Activated T-cell treated with anti-CD3 and anti-CD28 coated beads, Interleukin-2, amount 50 U/mL, for 24 hours (primary cell): Measurements from ENCODE around the gene NMB.

Experiments
- DNase-seq: peaks from one replicate; pipeline ENCODE4 v3.0.0-alpha.2; 2020
- H3K27ac Mint-ChIP-seq: 2 replicates; pipeline ENCODE4 v1.8.0; 2020; ENCODE audit warnings: mild to moderate bottlenecking, mixed read lengths
- H3K27me3 Mint-ChIP-seq: 2 replicates; pipeline ENCODE4 v1.8.0; 2020; ENCODE audit warnings: mixed read lengths
- H3K36me3 Mint-ChIP-seq: 2 replicates; pipeline ENCODE4 v1.8.0; 2020; ENCODE audit warnings: low read depth, mixed read lengths
- H3K4me1 Mint-ChIP-seq: 2 replicates; pipeline ENCODE4 v1.8.0; 2020; ENCODE audit warnings: low read depth, mixed read lengths
- H3K4me3 Mint-ChIP-seq: 2 replicates; pipeline ENCODE4 v1.8.0; 2020; ENCODE audit warnings: mild to moderate bottlenecking, moderate library complexity, mixed read lengths
- H3K9me3 Mint-ChIP-seq: 2 replicates; pipeline ENCODE4 v1.8.0; 2020; ENCODE audit warnings: mixed read lengths

NMB gene

DNA sequence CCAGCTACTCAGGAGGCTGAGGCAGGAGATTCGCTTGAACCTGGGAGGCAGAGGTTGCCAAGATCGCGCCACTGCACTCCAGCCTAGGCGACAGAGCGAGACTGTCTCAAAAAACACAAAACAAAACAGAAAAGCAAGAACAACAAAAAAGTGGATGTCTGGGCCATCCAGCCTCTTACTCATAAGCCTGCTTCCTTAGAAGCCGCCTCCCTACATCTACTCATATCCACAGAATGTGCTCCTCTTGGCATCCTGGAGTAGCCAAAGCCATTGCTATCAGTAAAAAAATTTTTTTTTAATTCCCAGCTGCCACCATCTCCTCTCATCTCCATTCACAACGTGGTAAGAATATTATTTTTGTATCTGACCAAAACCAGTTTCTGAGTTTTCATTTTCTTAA lies 46.4 kb downstream of the NMB start:
- H3K36me3 Mint-ChIP-seq = peaks cover 33% of the 10 kb centered on the region
- no peak for DNase-seq

DNA sequence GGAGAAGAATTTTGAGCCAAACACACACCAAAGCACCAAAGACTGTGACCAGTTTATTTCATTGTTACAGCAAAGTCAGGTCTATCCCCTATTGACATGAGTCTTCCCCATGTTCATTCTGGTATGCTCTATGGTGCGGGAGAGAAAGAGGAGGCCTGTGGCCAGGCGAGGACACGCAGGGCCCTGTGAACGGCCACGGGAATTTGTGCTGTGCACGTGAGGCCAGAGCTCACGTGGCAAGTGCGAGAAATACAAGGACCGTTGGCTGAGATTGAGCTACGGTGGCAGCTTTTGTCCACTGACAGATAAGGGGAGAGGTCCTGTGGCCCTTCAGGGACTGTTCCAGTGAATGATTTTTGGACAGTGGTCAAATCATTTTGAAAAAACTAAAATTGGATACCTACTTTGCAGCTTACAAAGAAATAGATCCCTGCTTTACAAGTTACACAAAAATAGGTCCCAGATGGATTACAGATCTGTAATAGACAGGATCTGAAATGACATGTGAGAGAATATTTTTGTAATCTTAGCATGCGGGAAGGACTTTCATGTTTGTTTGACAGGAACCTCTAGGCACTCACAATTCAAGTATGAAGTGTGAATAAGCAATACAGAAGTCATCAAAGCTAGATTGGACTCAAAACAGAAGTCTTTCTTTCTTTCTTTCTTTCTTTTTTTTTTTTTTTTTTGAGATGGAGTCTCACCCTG lies 48.0 kb downstream of the NMB start:
- no peaks in the 10 kb centered on the region for H3K9me3 Mint-ChIP-seq
- no peaks in the 10 kb centered on the region for H3K27me3 Mint-ChIP-seq
- H3K4me3 Mint-ChIP-seq = no peak overlapping the region
- H3K4me1 Mint-ChIP-seq = peaks cover 27% of the 10 kb centered on the region
- DNase-seq = peak; percentile 14
- peaks cover 45% of the 10 kb centered on the region for H3K36me3 Mint-ChIP-seq
- H3K27ac Mint-ChIP-seq = no peak overlapping the region

More for the DNA sequence above, 46.4 kb downstream of the NMB start:
- Mint-ChIP-seq H3K4me1 (peaks cover 14% of the 10 kb centered on the region), H3K9me3 (no peaks in the 10 kb centered on the region), H3K4me3 (no peak overlapping the region), H3K27me3 (no peaks in the 10 kb centered on the region), H3K27ac (no peak overlapping the region)

DNA sequence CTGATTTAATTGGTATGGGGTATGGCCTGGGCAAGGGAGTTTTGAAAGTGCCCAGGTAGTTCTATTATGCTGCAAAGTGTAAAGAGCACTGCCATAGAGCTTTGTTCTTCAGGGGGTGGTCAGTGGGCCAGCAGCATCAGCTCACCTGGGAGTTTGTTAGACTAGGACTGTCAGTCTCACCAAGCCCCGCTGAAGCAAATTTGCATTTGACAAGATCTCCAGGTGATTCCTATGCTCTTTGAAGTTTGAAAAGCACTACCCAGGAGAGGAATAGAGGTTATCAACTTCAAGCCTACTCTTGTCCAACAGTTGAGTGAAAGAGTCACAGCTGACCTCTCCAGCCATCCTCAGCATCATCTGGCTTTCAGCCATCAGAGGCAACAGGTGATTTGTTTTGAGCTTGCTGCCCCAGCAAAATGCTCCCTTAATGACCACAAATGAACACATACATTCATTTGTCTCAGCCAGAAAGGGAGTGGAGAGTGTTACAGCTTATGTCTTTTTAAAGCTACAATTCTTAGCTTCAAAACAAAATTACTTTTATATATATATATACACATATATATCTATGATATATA lies 49.2 kb downstream of the NMB start:
- Mint-ChIP-seq H3K4me3 (no peak overlapping the region), H3K27ac (no peak overlapping the region)

DNA sequence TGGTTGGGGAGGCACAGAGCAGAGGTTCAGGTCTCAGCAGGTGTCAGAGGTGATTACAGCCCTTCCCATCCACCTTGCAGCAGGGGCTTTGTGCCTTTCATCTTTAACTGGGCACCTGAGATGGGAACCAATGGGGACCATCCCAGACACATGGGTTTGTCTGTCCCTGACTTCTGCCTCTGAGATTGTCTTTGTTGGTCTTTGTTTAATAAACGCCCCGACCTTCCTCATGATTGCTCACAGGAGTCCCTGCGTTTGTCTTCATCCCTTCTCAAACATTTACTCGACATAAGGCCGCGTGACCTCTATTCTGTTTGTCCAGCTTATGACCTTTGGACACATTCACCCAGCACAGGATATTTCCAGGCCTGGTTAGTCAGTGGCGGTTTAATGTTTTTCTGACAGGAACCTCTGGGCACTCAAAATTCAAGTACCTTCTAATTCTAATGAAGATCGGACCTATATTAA lies 51.3 kb downstream of the NMB start:
- Mint-ChIP-seq H3K4me3 (no peak overlapping the region), H3K9me3 (no peaks in the 10 kb centered on the region), H3K4me1 (peaks cover 52% of the 10 kb centered on the region)

More for the DNA sequence above, 49.2 kb downstream of the NMB start:
- Mint-ChIP-seq H3K9me3 (no peaks in the 10 kb centered on the region), H3K4me1 (peaks cover 37% of the 10 kb centered on the region), H3K36me3 (peaks cover 51% of the 10 kb centered on the region), H3K27me3 (no peaks in the 10 kb centered on the region)
- DNase-seq = peak; percentile 2

DNA sequence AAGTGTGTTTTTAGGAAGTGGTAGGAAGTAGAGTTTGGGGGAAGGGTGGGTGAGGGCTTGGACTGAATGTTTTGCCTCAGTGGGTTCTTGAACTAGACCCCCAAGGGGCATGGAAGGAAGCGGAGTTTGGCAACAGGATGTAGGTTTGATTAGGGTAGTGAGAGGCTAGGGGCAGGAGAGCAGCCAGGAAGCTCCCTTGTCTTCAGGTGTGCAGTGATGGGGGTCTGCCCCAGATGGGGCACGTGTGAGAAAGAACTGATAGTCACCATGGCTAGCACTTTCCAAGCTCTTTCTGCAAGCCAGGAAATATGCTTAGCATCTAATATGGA lies 52.5 kb downstream of the NMB start:
- H3K27me3 Mint-ChIP-seq = no peaks in the 10 kb centered on the region
- H3K36me3 Mint-ChIP-seq = peaks cover 51% of the 10 kb centered on the region
- H3K9me3 Mint-ChIP-seq = no peaks in the 10 kb centered on the region
- H3K4me3 Mint-ChIP-seq = peak overlapping the region; percentile 70
- peak overlapping the region; percentile 93 for H3K27ac Mint-ChIP-seq
- no peak for DNase-seq
- peaks cover 56% of the 10 kb centered on the region for H3K4me1 Mint-ChIP-seq

More for the DNA sequence above, 51.3 kb downstream of the NMB start:
- peak; percentile 15 for DNase-seq
- Mint-ChIP-seq H3K27ac (no peak overlapping the region), H3K36me3 (peaks cover 49% of the 10 kb centered on the region), H3K27me3 (no peaks in the 10 kb centered on the region)
